ENCODE results near the gene POU2AF2.
"Not testable (repeated sequence)": the region's sequence is repeated elsewhere in the genome, so short reads cannot be mapped to it uniquely, and the experiment has no call there.

POU2AF2 gene

GRCh38 chr11:111303461-111303860 is 57.9 kb downstream of the POU2AF2 start:
- peaks cover 12% of the 10 kb centered on the region; the same call in 1 of the 2 replicates for H3K4me1 ChIP-seq (ENCODE audit: insufficient read depth, low read length)
- no peaks in the 10 kb centered on the region for H3K9me3 ChIP-seq (ENCODE audit: control insufficient read depth, insufficient read depth, low read length)
- H3K9ac ChIP-seq (ENCODE audit: low read depth, low read length) = no peak overlapping the region
- H3K36me3 ChIP-seq (ENCODE audit: insufficient read depth, low read length) = no peaks in the 10 kb centered on the region

GRCh38 chr11:111305162-111305802 is 59.8 kb downstream of the POU2AF2 start:
- Histone ChIP-seq H3K36me3 (ENCODE audit: insufficient read depth, low read length) (no peaks in the 10 kb centered on the region), H3K4me1 (ENCODE audit: insufficient read depth, low read length) (peaks cover 12% of the 10 kb centered on the region; the same call in 1 of the 2 replicates), H3K9ac (ENCODE audit: low read depth, low read length) (no peak overlapping the region), H3K9me3 (ENCODE audit: control insufficient read depth, insufficient read depth, low read length) (no peaks in the 10 kb centered on the region)

- H3K9ac ChIP-seq (ENCODE audit: low read depth, low read length) = no peak overlapping the region
- H3K4me1 ChIP-seq (ENCODE audit: insufficient read depth, low read length) = peaks cover 12% of the 10 kb centered on the region; the same call in 1 of the 2 replicates
- H3K36me3 ChIP-seq (ENCODE audit: insufficient read depth, low read length) = no peaks in the 10 kb centered on the region
- no peaks in the 10 kb centered on the region for H3K9me3 ChIP-seq (ENCODE audit: control insufficient read depth, insufficient read depth, low read length)
Observed at GRCh38 chr11:111305876-111306275, 60.4 kb downstream of the POU2AF2 start.

GRCh38 chr11:111306321-111306720 is 60.8 kb downstream of the POU2AF2 start:
- Histone ChIP-seq H3K36me3 (ENCODE audit: insufficient read depth, low read length) (no peaks in the 10 kb centered on the region), H3K4me1 (ENCODE audit: insufficient read depth, low read length) (peaks cover 12% of the 10 kb centered on the region; the same call in 1 of the 2 replicates), H3K9me3 (ENCODE audit: control insufficient read depth, insufficient read depth, low read length) (no peaks in the 10 kb centered on the region), H3K9ac (ENCODE audit: low read depth, low read length) (no peak overlapping the region)

- no peak overlapping the region for H3K9ac ChIP-seq (ENCODE audit: low read depth, low read length)
- H3K4me1 ChIP-seq (ENCODE audit: insufficient read depth, low read length) = peaks cover 8% of the 10 kb centered on the region; the same call in 1 of the 2 replicates
- no peaks in the 10 kb centered on the region for H3K9me3 ChIP-seq (ENCODE audit: control insufficient read depth, insufficient read depth, low read length)
- no peaks in the 10 kb centered on the region for H3K36me3 ChIP-seq (ENCODE audit: insufficient read depth, low read length)
Observed at GRCh38 chr11:111307472-111308108, 62.1 kb downstream of the POU2AF2 start.

DNA sequence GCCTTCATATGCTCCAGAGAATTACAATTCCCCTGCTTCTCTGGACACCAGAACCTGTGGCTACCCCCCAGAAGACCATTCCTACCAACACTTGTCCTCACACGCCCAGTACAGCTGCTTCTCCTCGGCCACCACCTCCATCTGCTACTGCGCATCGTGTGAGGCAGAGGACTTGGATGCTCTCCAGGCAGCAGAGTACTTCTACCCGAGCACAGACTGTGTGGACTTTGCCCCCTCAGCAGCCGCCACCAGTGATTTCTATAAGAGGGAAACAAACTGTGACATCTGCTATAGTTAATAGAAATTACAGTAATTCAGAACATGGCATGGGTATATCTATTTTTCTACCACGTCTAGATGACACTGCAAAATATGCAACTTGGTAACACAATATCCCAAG is 62.6 kb downstream of the POU2AF2 start:
- Histone ChIP-seq H3K9ac (ENCODE audit: low read depth, low read length) (no peak overlapping the region), H3K4me1 (ENCODE audit: insufficient read depth, low read length) (peaks cover 3% of the 10 kb centered on the region; the same call in 1 of the 2 replicates), H3K36me3 (ENCODE audit: insufficient read depth, low read length) (no peaks in the 10 kb centered on the region), H3K9me3 (ENCODE audit: control insufficient read depth, insufficient read depth, low read length) (no peaks in the 10 kb centered on the region)

GRCh38 chr11:111309215-111309915 is 63.8 kb downstream of the POU2AF2 start:
- Histone ChIP-seq H3K4me1 (ENCODE audit: insufficient read depth, low read length) (no peaks in the 10 kb centered on the region), H3K36me3 (ENCODE audit: insufficient read depth, low read length) (no peaks in the 10 kb centered on the region), H3K9me3 (ENCODE audit: control insufficient read depth, insufficient read depth, low read length) (no peaks in the 10 kb centered on the region), H3K9ac (ENCODE audit: low read depth, low read length) (no peak overlapping the region)

GRCh38 chr11:111310088-111310487 is 64.6 kb downstream of the POU2AF2 start:
- Histone ChIP-seq H3K9ac (ENCODE audit: low read depth, low read length) (no peak overlapping the region), H3K36me3 (ENCODE audit: insufficient read depth, low read length) (no peaks in the 10 kb centered on the region), H3K4me1 (ENCODE audit: insufficient read depth, low read length) (no peaks in the 10 kb centered on the region), H3K9me3 (ENCODE audit: control insufficient read depth, insufficient read depth, low read length) (no peaks in the 10 kb centered on the region)

DNA sequence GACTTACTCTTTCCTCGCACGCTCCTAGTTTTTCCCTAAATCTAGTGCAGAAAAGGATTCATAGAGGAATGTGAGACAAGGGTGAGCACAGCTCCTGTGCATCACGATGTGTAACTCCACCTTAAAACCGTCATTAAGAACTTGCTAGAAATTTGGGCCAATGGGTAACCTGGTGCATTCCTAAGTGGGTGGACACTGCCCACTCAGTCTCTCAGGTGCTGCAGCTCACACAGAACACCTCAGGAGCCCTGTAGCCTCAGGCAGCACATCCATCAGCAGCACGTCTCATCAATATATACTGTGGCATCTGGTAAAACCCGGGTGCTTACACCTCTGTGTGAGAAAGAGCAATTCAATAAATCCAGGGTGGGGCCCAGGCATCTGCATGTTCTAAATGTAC is 65.2 kb downstream of the POU2AF2 start:
- H3K4me1 ChIP-seq (ENCODE audit: insufficient read depth, low read length) = no peaks in the 10 kb centered on the region
- no peaks in the 10 kb centered on the region for H3K36me3 ChIP-seq (ENCODE audit: insufficient read depth, low read length)
- no peaks in the 10 kb centered on the region for H3K9me3 ChIP-seq (ENCODE audit: control insufficient read depth, insufficient read depth, low read length)
- no peak overlapping the region for H3K9ac ChIP-seq (ENCODE audit: low read depth, low read length)

- Histone ChIP-seq H3K9ac (ENCODE audit: low read depth, low read length) (no peak overlapping the region), H3K9me3 (ENCODE audit: control insufficient read depth, insufficient read depth, low read length) (no peaks in the 10 kb centered on the region), H3K4me1 (ENCODE audit: insufficient read depth, low read length) (no peaks in the 10 kb centered on the region), H3K36me3 (ENCODE audit: insufficient read depth, low read length) (no peaks in the 10 kb centered on the region)
Observed at GRCh38 chr11:111312076-111312475, 66.6 kb downstream of the POU2AF2 start.

- no peaks in the 10 kb centered on the region for H3K36me3 ChIP-seq (ENCODE audit: insufficient read depth, low read length)
- no peak overlapping the region for H3K9ac ChIP-seq (ENCODE audit: low read depth, low read length)
- peaks cover 4% of the 10 kb centered on the region for H3K4me1 ChIP-seq (ENCODE audit: insufficient read depth, low read length)
- H3K9me3 ChIP-seq (ENCODE audit: control insufficient read depth, insufficient read depth, low read length) = no peaks in the 10 kb centered on the region
Observed at GRCh38 chr11:111319296-111319695, 73.8 kb downstream of the POU2AF2 start.

DNA sequence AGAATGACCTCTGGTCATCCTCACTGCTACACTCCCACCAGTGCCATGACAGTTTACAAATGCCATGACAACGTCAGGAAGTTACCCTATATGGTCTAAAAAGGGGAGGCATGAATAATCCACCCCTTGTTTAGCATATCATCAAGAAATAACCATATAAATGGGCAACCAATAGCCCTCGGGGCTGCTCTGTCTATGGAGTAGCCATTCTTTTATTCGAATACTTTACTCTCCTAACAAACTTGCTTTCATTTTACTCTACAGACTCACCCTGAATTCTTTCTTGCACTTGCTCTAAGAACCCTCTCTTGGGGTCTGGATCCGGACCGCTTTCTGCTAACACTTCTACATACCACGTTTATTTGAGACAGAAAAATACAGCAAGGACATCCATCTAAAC is 74.7 kb downstream of the POU2AF2 start:
- not testable (repeated sequence) for H3K4me1 ChIP-seq (ENCODE audit: insufficient read depth, low read length); H3K36me3 ChIP-seq (ENCODE audit: insufficient read depth, low read length); H3K9ac ChIP-seq (ENCODE audit: low read depth, low read length); H3K9me3 ChIP-seq (ENCODE audit: control insufficient read depth, insufficient read depth, low read length)

DNA sequence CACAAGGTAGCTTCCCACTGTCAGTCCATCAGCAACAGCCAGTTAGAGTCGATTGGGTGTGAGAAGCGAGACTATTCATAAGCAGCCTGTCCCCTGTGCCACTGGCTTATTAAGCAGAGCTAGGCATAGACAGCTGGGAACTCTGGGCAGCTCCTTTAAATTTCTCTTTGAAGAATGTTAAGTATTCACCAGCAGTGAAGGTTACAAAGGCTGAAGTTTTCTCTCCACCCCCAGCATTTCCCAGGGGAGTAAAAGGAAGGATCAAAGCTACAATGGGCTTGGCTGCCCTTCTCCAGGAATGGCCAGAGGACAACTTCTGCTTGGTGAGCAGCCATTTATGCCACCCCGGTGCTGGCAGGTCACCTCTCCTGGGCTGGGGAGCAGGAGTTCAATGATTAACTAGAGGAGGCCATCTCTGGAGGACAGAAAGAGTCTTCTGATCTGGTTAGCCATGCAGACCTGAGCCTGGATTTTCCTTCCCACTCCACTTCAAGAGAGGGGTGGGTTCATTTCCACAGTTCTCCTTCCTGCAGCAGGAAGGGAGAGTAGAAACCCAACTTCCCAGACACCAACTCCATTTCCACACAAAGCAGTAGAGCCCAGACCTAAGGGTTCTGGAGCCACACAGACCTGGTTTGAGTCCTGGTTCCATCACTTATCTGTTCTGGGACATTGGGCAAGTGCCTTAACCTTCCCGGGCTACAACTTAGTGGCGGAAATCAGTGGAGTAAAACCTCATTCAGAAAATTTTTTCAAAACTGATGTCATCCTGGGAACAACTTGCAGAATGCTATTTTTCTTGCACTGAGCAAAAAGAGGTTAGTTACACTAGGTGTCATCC is 75.4 kb downstream of the POU2AF2 start:
- H3K9me3 ChIP-seq (ENCODE audit: control insufficient read depth, insufficient read depth, low read length) = no peaks in the 10 kb centered on the region
- no peaks in the 10 kb centered on the region for H3K36me3 ChIP-seq (ENCODE audit: insufficient read depth, low read length)
- H3K9ac ChIP-seq (ENCODE audit: low read depth, low read length) = no peak overlapping the region
- H3K4me1 ChIP-seq (ENCODE audit: insufficient read depth, low read length) = peaks cover 4% of the 10 kb centered on the region

- H3K36me3 ChIP-seq (ENCODE audit: insufficient read depth, low read length) = no peaks in the 10 kb centered on the region
- H3K9me3 ChIP-seq (ENCODE audit: control insufficient read depth, insufficient read depth, low read length) = no peaks in the 10 kb centered on the region
- peaks cover 4% of the 10 kb centered on the region for H3K4me1 ChIP-seq (ENCODE audit: insufficient read depth, low read length)
- no peak overlapping the region for H3K9ac ChIP-seq (ENCODE audit: low read depth, low read length)
Observed at GRCh38 chr11:111322534-111322933, 77.0 kb downstream of the POU2AF2 start.
